Right lobe of liver (tissue), 6 donors: Measurements from ENCODE around the gene ACOT7. TPM values are rescaled to one million over a fixed set of nuclear protein-coding genes. Genes with fewer than 3 reads are reported as not detected.
"Not testable (repeated sequence)": the region's sequence is repeated elsewhere in the genome, so short reads cannot be mapped to it uniquely, and the experiment has no call there.

Source experiments
- ATAC-seq, 4 donors: fragments of 200-7000 bp; cut with Tn5 transposase; one replicate each; pipeline ENCODE4 v1.9.1; 2020; ENCODE audit warnings: mild to moderate bottlenecking in 4 of 4, moderate library complexity in 4 of 4
- DNase-seq, 3 donors: peaks; one replicate each; pipeline ENCODE4 v3.0.0-alpha.2; 2020
- H3K27ac ChIP-seq, 3 donors: fragments of 200-600 bp; one replicate each; pipeline ENCODE4 v1.8.0; 2022
- H3K27me3 ChIP-seq, 2 donors: fragments of 200-600 bp; one replicate each; pipeline ENCODE4 v1.8.0; 2022
- H3K36me3 ChIP-seq, 4 donors: fragments of 200-600 bp; sonication (generic) in 1 of 4; one replicate each; pipeline versions ENCODE4 v1.5.1 to v1.8.0; 2017 to 2022; ENCODE audit warnings: control low read depth in 1 of 4
- H3K4me1 ChIP-seq, 4 donors: fragments of 200-600 bp; sonication (generic) in 1 of 4; one replicate each; pipeline versions ENCODE4 v1.5.1 to v1.8.0; 2017 to 2022; ENCODE audit warnings: control low read depth in 1 of 4
- H3K4me3 ChIP-seq, 3 donors: fragments of 200-600 bp; one replicate each; pipeline ENCODE4 v1.8.0; 2022
- H3K9me3 ChIP-seq, 4 donors: fragments of 200-600 bp; sonication (generic) in 1 of 4; one replicate each; pipeline versions ENCODE4 v1.5.1 to v1.8.0; 2017 to 2022; ENCODE audit warnings: control low read depth in 1 of 4
- CTCF ChIP-seq, 4 donors: fragments of 200-600 bp in 3 of 4; fragments of 450-650 bp in 1 of 4; IDR thresholded peaks; one replicate each; pipeline versions ENCODE4 v1.5.1 to v1.8.0; 2016 to 2022; ENCODE audit warnings: antibody characterized with exemption in 4 of 4, mild to moderate bottlenecking in 2 of 4
- POLR2A ChIP-seq: fragments of 450-650 bp; IDR thresholded peaks from one replicate; pipeline ENCODE4 v1.6.1; 2017; ENCODE audit warnings: antibody characterized with exemption, mild to moderate bottlenecking
- WGBS: methylation state at CpG from one replicate; pipeline ENCODE4 v1.1.6; 2018; ENCODE audit warnings: low coverage, low lambda C conversion rate; ENCODE audit not compliant: insufficient coverage; ENCODE audit errors: missing lambda C conversion rate; 5-methylcytosine and 5-hydroxymethylcytosine counted together
- intact Hi-C, 2 donors: fragments of 100-400 bp; cut with DNase I; formaldehyde crosslinking; loops; one replicate each; pipeline versions ENCODE4 v1.11.2 to v1.14.1; 2022
- total RNA-seq, 6 experiments: library from RNA; depleted of rRNA in 2 of 6; stranded (reverse); fragments of >200 nt in 2 of 6; fragmentation: NEBNext Ultra II Directional in 3 of 6; extraction: Animal tissue kit (Norgen Biotek cat#: 25700) in 3 of 6; gene quantifications; one replicate each; pipeline versions ENCODE4 v1.1.0 to v1.2.4, GENCODE V29; 2016 to 2023
- donor health status: DM: no; HTN: yes; CAD: no.
- donor health status: DM: no; HTN: no; CAD: no.
- donor health status: DM: no; HTN: no; CAD: no.
- donor health status: DM: no; HTN: yes; CAD: no.
- donor health status: DM: no; HTN: yes; CAD: no.

The ACOT7 gene
- total RNA-seq, 6 experiments from 2014 or later, result 10.8 to 19.7 (median 14.1) TPM

DNA sequence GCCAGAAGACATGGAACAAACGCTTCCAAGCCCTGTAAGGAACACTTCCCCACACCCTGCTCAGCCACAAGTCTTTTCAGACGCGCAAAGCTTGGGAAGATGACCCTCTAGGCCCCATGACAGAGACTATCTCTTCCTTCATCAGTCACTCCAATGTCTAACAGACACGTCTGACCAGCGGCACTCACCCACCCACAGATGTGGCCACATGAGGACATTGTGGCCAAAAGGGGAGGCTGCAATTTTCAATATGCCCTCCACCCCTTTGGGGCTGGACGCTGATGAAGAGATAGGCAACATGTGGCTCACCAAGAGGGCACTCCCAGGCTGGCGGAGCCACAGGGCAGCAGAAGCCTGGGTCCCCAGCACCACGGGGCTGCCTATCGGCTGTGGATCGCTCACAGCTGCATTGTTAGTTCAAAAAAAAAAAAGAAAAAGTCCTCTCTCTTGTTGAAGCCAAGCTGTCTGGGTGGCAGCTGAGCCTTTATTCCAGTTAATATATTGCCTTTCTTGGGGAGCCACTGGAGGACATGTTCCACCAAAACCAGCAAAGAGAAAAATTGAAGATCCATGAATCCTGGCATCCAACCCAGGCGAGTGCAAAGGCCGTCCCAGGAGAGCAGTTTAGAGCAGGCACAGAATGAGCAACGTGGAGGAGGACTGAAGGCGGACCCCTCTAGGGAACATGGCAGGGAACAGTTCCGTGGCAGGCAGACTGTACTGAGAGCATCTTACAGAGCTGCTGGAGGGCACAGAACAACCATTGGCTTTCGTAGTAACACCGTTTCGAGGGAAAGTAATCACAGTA lies 80.0 kb downstream of the ACOT7 start:
- Histone ChIP-seq H3K4me1 (no peaks in the 10 kb centered on the region), H3K36me3 (peaks cover 0 to 5% (median 0%) of the 10 kb centered on the region in 4 donors), H3K27ac (no peak overlapping the region), H3K27me3 (no peaks in the 10 kb centered on the region), H3K9me3 (no peaks in the 10 kb centered on the region), H3K4me3 (no peak overlapping the region)
- intact Hi-C loops, result no loop called here
- TF ChIP-seq POLR2A (no peak), CTCF (IDR thresholded peaks at IDR 0.05) (no peak)
- WGBS, result 85% methylated on average over 6 of the region's 18 CpGs
- ATAC-seq (no peak), DNase-seq (no peak)

DNA sequence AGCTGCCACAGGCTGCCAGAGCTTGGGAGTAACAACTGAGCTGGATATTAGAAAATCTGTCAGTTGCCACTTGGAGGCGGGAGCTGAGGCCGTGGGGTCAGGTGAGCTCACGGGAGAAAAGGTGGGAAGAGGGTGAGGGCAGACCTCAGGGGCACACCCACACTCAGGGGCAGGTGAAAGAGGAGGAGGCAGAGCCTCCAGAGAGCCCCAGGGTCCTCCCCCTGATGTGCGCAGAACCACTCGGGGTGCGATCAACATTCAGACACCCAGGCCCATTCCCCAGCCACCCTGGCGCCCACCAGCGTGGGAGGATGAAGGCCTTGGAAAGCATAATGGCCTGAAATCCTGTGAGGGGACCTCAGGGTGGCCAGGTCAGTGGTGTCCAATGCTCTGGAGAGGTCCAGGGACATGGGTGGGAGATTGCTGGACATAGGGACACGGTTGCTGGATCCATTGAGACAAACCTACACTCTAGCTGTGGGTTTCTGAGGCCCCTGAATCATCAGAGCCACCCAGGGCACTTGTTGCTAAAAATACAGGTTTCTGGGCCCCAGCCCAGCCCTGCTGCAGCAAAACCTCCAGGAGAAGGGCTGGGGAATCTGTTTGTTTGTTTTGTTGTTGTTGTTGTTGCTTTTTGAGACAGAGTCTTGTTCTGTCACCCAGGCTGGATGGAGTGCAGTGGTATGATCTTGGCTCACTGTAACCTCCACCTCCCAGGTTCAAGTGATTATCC lies 83.3 kb downstream of the ACOT7 start:
- no peak overlapping the region for H3K4me3 ChIP-seq
- no peaks in the 10 kb centered on the region for H3K27me3 ChIP-seq
- DNase-seq (no peak), ATAC-seq (no peak)
- no peak overlapping the region for H3K27ac ChIP-seq
- WGBS, result 96% methylated on average over 3 of the region's 9 CpGs
- TF ChIP-seq CTCF (IDR thresholded peaks at IDR 0.05) (no peak), POLR2A (no peak)
- H3K36me3 ChIP-seq, result no peaks in the 10 kb centered on the region
- H3K9me3 ChIP-seq, result no peaks in the 10 kb centered on the region
- no peaks in the 10 kb centered on the region for H3K4me1 ChIP-seq
- intact Hi-C loops, result no loop called here

GRCh38 chr1:6309564-6309963 lies 84.0 kb downstream of the ACOT7 start:
- DNase-seq (no peak), ATAC-seq (no peak)
- Histone ChIP-seq H3K27me3 (no peaks in the 10 kb centered on the region), H3K4me1 (no peaks in the 10 kb centered on the region), H3K36me3 (no peaks in the 10 kb centered on the region), H3K4me3 (no peak overlapping the region), H3K27ac (no peak overlapping the region), H3K9me3 (no peaks in the 10 kb centered on the region)
- WGBS, result 90% methylated on average over 7 of the region's 7 CpGs
- intact Hi-C loops, result no loop called here
- no peak for TF ChIP-seq CTCF (IDR thresholded peaks at IDR 0.05)
- TF ChIP-seq POLR2A, result no peak

DNA sequence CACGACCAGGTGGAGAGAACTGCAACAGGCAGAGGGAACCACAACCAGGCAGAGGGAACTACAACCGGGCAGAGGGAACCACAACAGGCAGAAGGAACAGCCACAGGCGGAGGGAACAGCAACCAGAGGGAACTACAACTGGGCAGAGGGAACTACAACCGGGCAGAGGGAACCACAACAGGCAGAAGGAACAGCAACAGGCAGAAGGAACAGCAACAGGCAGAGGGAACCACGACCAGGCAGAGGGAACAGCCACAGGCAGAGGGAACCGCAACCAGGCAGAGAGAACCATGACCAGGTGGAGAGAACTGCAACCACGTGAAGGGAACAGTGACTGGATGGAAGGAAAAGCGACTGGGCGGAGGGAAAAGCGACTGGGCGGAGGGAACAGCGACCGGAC lies 85.1 kb downstream of the ACOT7 start:
- 95% methylated on average over 6 of the region's 13 CpGs for WGBS
- Histone ChIP-seq H3K4me1 (no peaks in the 10 kb centered on the region), H3K9me3 (no peaks in the 10 kb centered on the region), H3K27me3 (no peaks in the 10 kb centered on the region), H3K27ac (no peak overlapping the region), H3K36me3 (no peaks in the 10 kb centered on the region), H3K4me3 (no peak overlapping the region)
- no peak for TF ChIP-seq POLR2A
- TF ChIP-seq CTCF (IDR thresholded peaks at IDR 0.05), result no peak
- intact Hi-C loops, result no loop called here
- no peak for DNase-seq
- ATAC-seq, result no peak

- H3K4me1 ChIP-seq, H3K4me3 ChIP-seq, ATAC-seq, H3K27me3 ChIP-seq, intact Hi-C loops, H3K27ac ChIP-seq, H3K9me3 ChIP-seq, DNase-seq, H3K36me3 ChIP-seq: not testable (repeated sequence)
- 77% methylated on average over 6 of the region's 7 CpGs for WGBS
Observed at GRCh38 chr1:6307682-6308081, 85.9 kb downstream of the ACOT7 start.
